ENCODE data around the gene TM4SF20.

- TF ChIP-seq, protein P1, sequence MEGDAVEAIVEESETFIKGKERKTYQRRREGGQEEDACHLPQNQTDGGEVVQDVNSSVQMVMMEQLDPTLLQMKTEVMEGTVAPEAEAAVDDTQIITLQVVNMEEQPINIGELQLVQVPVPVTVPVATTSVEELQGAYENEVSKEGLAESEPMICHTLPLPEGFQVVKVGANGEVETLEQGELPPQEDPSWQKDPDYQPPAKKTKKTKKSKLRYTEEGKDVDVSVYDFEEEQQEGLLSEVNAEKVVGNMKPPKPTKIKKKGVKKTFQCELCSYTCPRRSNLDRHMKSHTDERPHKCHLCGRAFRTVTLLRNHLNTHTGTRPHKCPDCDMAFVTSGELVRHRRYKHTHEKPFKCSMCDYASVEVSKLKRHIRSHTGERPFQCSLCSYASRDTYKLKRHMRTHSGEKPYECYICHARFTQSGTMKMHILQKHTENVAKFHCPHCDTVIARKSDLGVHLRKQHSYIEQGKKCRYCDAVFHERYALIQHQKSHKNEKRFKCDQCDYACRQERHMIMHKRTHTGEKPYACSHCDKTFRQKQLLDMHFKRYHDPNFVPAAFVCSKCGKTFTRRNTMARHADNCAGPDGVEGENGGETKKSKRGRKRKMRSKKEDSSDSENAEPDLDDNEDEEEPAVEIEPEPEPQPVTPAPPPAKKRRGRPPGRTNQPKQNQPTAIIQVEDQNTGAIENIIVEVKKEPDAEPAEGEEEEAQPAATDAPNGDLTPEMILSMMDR (conservative IDR thresholded peaks at IDR 0.05) = no peak
- no peak for TF ChIP-seq EZH2 (IDR thresholded peaks at IDR 0.05; ENCODE audit: low read depth)
These were observed 43.4 kb downstream of the TM4SF20 start for GRCh38 chr2:227335713-227336112.

All from PC-9 (cell line).